ENCODE measurements around the gene AZI2.
A peak's percentile ranks its signal among the peaks of the same experiment; 100 is the strongest.

The AZI2 gene

GRCh38 chr3:28328188-28329151 lies 20.2 kb downstream of the AZI2 start:
- no peak for TF ChIP-seq CTCF (IDR thresholded peaks at IDR 0.05; ENCODE audit: low read depth, low read length, missing control alignments)
- no peak for DNase-seq (ENCODE audit: low read depth)
- in situ Hi-C loops (cut with HindIII; ENCODE audit: low sequenced_read_pairs), result no loop called here
- H3K4me3 ChIP-seq (ENCODE audit: low read depth, low read length), result no peak overlapping the region

- no peak overlapping the region for H3K4me3 ChIP-seq (ENCODE audit: low read depth, low read length)
- DNase-seq (ENCODE audit: low read depth), result no peak
- in situ Hi-C loops (cut with HindIII; ENCODE audit: low sequenced_read_pairs), result no loop called here
- TF ChIP-seq CTCF (IDR thresholded peaks at IDR 0.05; ENCODE audit: low read depth, low read length, missing control alignments), result no peak
These were observed 22.1 kb downstream of the AZI2 start for GRCh38 chr3:28326458-28326926.

GRCh38 chr3:28322464-28322863 lies 26.2 kb downstream of the AZI2 start:
- DNase-seq (ENCODE audit: low read depth), result peak; percentile 62
- in situ Hi-C loops (cut with HindIII; ENCODE audit: low sequenced_read_pairs), result no loop called here

DNA sequence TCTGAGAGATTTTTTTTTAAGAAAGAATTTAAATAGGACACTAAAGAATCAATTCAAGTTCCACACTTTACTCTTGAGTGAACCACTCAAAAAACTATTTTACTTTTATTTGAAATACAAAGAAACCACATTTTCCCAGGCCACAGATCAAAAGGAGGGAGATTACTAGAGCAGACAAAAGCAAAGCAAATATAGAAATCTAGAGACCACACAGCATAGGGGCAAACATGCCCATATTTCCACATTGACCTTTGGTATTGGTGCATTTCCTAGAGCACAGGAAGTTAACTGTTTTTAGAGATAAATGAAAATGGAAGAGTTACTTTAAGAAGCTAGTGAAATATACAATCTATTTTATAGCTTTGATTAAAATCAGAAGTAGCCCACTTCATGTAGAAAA lies 27.6 kb downstream of the AZI2 start:
- DNase-seq (ENCODE audit: low read depth), result no peak
- no peak overlapping the region for H3K4me3 ChIP-seq (ENCODE audit: low read depth, low read length)
- no peak for TF ChIP-seq CTCF (IDR thresholded peaks at IDR 0.05; ENCODE audit: low read depth, low read length, missing control alignments)
- in situ Hi-C loops (cut with HindIII; ENCODE audit: low sequenced_read_pairs), result no loop called here

More at GRCh38 chr3:28322464-28322863, 26.2 kb downstream of the AZI2 start:
- no peak overlapping the region for H3K4me3 ChIP-seq (ENCODE audit: low read depth, low read length)
- no peak for TF ChIP-seq CTCF (IDR thresholded peaks at IDR 0.05; ENCODE audit: low read depth, low read length, missing control alignments)

DNA sequence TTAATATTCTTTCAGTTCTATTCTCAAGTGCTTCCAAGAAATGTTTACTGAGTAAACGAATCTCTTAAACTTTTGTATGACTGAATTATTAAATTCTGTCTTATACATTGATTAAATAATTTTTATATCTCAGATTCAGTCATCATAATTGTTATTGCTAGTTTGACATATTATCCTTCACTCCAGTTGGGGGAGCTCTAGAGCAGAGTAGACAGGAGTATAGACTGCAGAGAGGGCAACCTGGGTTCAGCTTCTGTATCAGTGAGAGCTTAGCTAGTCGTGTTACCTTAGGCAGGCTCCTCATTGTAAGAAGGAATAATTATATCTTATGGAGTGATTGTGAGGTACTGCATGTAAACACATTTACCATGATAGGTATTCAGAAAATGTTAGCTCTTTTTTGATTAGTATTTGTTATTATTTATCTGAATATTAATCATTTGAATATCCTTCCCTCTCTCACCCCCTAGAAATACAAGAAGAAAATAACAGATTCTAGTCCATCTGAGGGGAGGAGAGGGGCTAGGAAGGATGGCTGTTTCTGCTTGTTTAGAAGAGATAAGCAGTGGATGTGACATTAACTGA lies 31.1 kb downstream of the AZI2 start:
- in situ Hi-C loops (cut with HindIII; ENCODE audit: low sequenced_read_pairs), result no loop called here
- no peak for DNase-seq (ENCODE audit: low read depth)
- H3K4me3 ChIP-seq (ENCODE audit: low read depth, low read length), result no peak overlapping the region
- peak; percentile 61 for TF ChIP-seq CTCF (IDR thresholded peaks at IDR 0.05; ENCODE audit: low read depth, low read length, missing control alignments)

DNA sequence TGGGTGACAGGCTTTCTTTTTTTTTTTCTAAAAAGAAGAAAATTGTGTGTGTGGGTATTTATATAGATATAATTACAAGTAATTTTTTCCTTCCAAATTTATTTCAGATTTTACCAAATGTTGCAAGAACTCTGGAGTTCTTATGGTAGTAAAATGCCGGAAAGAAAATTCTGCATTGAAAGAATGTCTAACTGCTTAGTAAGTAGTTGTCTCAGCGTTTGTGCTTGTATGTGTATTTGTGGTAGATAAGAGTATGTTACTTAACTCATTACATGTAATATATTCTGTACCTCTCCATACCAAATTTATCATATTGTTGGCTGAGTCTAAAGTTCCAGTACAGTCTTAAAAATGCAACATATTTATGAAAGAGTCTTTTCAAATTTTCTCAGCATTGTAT lies 32.4 kb downstream of the AZI2 start:
- H3K4me3 ChIP-seq (ENCODE audit: low read depth, low read length), result no peak overlapping the region
- no peak for DNase-seq (ENCODE audit: low read depth)
- TF ChIP-seq CTCF (IDR thresholded peaks at IDR 0.05; ENCODE audit: low read depth, low read length, missing control alignments), result no peak
- in situ Hi-C loops (cut with HindIII; ENCODE audit: low sequenced_read_pairs), result no loop called here

Data from astrocyte of the cerebellum (primary cell).